Right lobe of liver (tissue), 4 donors: ENCODE measurements around the gene OXT.

Experiments used
- POLR2A ChIP-seq: fragments of 450-650 bp; IDR thresholded peaks from one replicate; pipeline ENCODE4 v1.6.1; 2017; ENCODE audit warnings: antibody characterized with exemption, mild to moderate bottlenecking
- TF ChIP-seq, protein P1 (sequence below), 4 donors: fragments of 200-600 bp in 3 of 4; fragments of 450-650 bp in 1 of 4; IDR thresholded peaks; one replicate each; pipeline versions ENCODE4 v1.5.1 to v1.8.0; 2016 to 2022; ENCODE audit warnings: antibody characterized with exemption in 4 of 4, mild to moderate bottlenecking in 2 of 4
- donor health status: DM: no; HTN: no; CAD: no.
- donor health status: DM: no; HTN: no; CAD: no.
- donor health status: DM: no; HTN: yes; CAD: no.

DNA sequence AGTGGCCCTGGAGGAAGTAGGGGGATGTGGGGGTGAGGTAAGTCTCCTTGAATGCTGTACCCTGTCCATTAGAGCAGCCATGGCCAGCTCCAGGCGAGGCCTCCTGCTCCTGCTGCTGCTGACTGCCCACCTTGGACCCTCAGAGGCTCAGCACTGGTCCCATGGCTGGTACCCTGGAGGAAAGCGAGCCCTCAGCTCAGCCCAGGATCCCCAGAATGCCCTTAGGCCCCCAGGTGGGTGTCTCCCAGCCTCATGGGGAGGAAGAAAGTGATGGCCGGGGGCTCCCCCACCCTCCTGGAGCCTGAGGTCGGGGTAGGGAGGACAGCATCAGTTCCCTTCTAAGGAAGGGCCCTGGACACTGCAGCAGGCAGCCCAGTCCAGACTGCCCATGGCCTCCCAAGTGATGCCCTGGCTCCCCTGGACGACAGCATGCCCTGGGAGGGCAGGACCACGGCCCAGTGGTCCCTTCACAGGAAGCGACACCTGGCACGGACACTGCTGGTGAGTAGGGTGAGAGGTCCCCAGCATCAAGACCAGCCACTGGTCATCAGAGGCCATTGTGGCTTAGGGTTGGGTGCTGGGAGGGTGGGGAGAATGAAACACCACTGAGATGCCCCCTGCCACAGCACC, 27.0 kb upstream of the OXT start:
- TF ChIP-seq POLR2A = no peak
- TF ChIP-seq, protein P1, sequence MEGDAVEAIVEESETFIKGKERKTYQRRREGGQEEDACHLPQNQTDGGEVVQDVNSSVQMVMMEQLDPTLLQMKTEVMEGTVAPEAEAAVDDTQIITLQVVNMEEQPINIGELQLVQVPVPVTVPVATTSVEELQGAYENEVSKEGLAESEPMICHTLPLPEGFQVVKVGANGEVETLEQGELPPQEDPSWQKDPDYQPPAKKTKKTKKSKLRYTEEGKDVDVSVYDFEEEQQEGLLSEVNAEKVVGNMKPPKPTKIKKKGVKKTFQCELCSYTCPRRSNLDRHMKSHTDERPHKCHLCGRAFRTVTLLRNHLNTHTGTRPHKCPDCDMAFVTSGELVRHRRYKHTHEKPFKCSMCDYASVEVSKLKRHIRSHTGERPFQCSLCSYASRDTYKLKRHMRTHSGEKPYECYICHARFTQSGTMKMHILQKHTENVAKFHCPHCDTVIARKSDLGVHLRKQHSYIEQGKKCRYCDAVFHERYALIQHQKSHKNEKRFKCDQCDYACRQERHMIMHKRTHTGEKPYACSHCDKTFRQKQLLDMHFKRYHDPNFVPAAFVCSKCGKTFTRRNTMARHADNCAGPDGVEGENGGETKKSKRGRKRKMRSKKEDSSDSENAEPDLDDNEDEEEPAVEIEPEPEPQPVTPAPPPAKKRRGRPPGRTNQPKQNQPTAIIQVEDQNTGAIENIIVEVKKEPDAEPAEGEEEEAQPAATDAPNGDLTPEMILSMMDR (IDR thresholded peaks at IDR 0.05) = no peak
